Measurements from ENCODE around the gene UGGT2. TPM values are rescaled to one million over a fixed set of nuclear protein-coding genes. Genes with fewer than 3 reads are reported as not detected.

The UGGT2 gene
- total and polyA plus RNA-seq, 4 donors, result 7.6 to 60.2 (median 16.3) TPM

- peaks cover 2 to 11% (median 7%) of the 10 kb centered on the region in 4 donors for H3K36me3 ChIP-seq (ENCODE audit: control insufficient read depth in 4 of 4, insufficient read depth in 4 of 4, low read length in 4 of 4)
- no peak overlapping the region for H3K4me3 ChIP-seq
- WGBS, 2 donors, result 89 to 91% methylated on average over 2 of the region's 2 CpGs
- ATAC-seq (ENCODE audit: insufficient read depth, low FRiP score) (no peak), DNase-seq (no peak)
- no peak overlapping the region for H3K27ac ChIP-seq (ENCODE audit: low read depth in 1 of 2, low read length in 1 of 2)
- H3K9me3 ChIP-seq (ENCODE audit: control insufficient read depth in 4 of 4, insufficient read depth in 3 of 4, low read length in 3 of 4), result peaks cover 0 to 6% (median 3%) of the 10 kb centered on the region in 4 donors
- no peak overlapping the region for H3K9ac ChIP-seq (ENCODE audit: insufficient read depth in 1 of 2, low read length in 2 of 2)
- no peaks in the 10 kb centered on the region for H3K4me1 ChIP-seq (ENCODE audit: control insufficient read depth in 5 of 5, insufficient read depth in 5 of 5, low read length in 5 of 5)
- H3K27me3 ChIP-seq (ENCODE audit: control insufficient read depth in 3 of 3, insufficient read depth in 3 of 3, low read length in 2 of 3), result no peaks in the 10 kb centered on the region
- no peak for TF ChIP-seq CTCF (IDR thresholded peaks at IDR 0.05; ENCODE audit: control extremely low read depth, extremely low read depth)
Observed at GRCh38 chr13:96020931-96021330, 32.3 kb downstream of the UGGT2 start.

- no peaks in the 10 kb centered on the region for H3K27me3 ChIP-seq (ENCODE audit: control insufficient read depth in 3 of 3, insufficient read depth in 3 of 3, low read length in 2 of 3)
- 53 to 60% methylated on average over 3 of the region's 3 CpGs for WGBS, 2 donors
- H3K36me3 ChIP-seq (ENCODE audit: control insufficient read depth in 4 of 4, insufficient read depth in 4 of 4, low read length in 4 of 4), result peaks cover 3 to 11% (median 7%) of the 10 kb centered on the region in 4 donors
- no peak overlapping the region for H3K27ac ChIP-seq (ENCODE audit: low read depth in 1 of 2, low read length in 1 of 2)
- TF ChIP-seq CTCF (IDR thresholded peaks at IDR 0.05; ENCODE audit: control extremely low read depth, extremely low read depth), result peak; percentile 29
- no peak overlapping the region for H3K9ac ChIP-seq (ENCODE audit: insufficient read depth in 1 of 2, low read length in 2 of 2)
- DNase-seq, result peak; percentile 56 to 79 (median 69)
- H3K9me3 ChIP-seq (ENCODE audit: control insufficient read depth in 4 of 4, insufficient read depth in 3 of 4, low read length in 3 of 4), result peaks cover 0 to 10% (median 4%) of the 10 kb centered on the region in 4 donors
- ATAC-seq (ENCODE audit: insufficient read depth, low FRiP score), result peak; percentile 66
- H3K4me1 ChIP-seq (ENCODE audit: control insufficient read depth in 5 of 5, insufficient read depth in 5 of 5, low read length in 5 of 5), result no peaks in the 10 kb centered on the region
- no peak overlapping the region for H3K4me3 ChIP-seq
Observed at GRCh38 chr13:96020155-96020575, 33.0 kb downstream of the UGGT2 start.

- TF ChIP-seq CTCF (IDR thresholded peaks at IDR 0.05; ENCODE audit: control extremely low read depth, extremely low read depth), result no peak
- ATAC-seq (ENCODE audit: insufficient read depth, low FRiP score), result no peak
- Histone ChIP-seq H3K9ac (ENCODE audit: insufficient read depth in 1 of 2, low read length in 2 of 2) (no peak overlapping the region), H3K36me3 (ENCODE audit: control insufficient read depth in 4 of 4, insufficient read depth in 4 of 4, low read length in 4 of 4) (peaks cover 3 to 11% (median 6%) of the 10 kb centered on the region in 4 donors), H3K4me1 (ENCODE audit: control insufficient read depth in 5 of 5, insufficient read depth in 5 of 5, low read length in 5 of 5) (no peaks in the 10 kb centered on the region), H3K27ac (ENCODE audit: low read depth in 1 of 2, low read length in 1 of 2) (no peak overlapping the region), H3K27me3 (ENCODE audit: control insufficient read depth in 3 of 3, insufficient read depth in 3 of 3, low read length in 2 of 3) (no peaks in the 10 kb centered on the region), H3K4me3 (no peak overlapping the region), H3K9me3 (ENCODE audit: control insufficient read depth in 4 of 4, insufficient read depth in 3 of 4, low read length in 3 of 4) (peaks cover 0 to 10% (median 4%) of the 10 kb centered on the region in 4 donors)
- no peak for DNase-seq
- WGBS, 2 donors, result 91 to 94% methylated on average over 3 of the region's 3 CpGs
Observed at GRCh38 chr13:96018135-96018534, 35.1 kb downstream of the UGGT2 start.
